T-helper 9 cell (primary cell): Measurements from ENCODE around the gene KBTBD2.
"Not testable (repeated sequence)": the region's sequence is repeated elsewhere in the genome, so short reads cannot be mapped to it uniquely, and the experiment has no call there.

ENCODE experiments used
- DNase-seq: peaks from one replicate; pipeline ENCODE4 v3.0.0-alpha.2; 2020

KBTBD2 gene

GRCh38 chr7:32848655-32849054 is 42.9 kb downstream of the KBTBD2 start:
- not testable (repeated sequence) for DNase-seq

GRCh38 chr7:32846630-32847225 is 44.8 kb downstream of the KBTBD2 start:
- peak; percentile 93 for DNase-seq

GRCh38 chr7:32844748-32845147 is 46.8 kb downstream of the KBTBD2 start:
- not testable (repeated sequence) for DNase-seq

- not testable (repeated sequence) for DNase-seq
These were observed 47.8 kb downstream of the KBTBD2 start for GRCh38 chr7:32843763-32844162.

- DNase-seq, result not testable (repeated sequence)
These were observed 51.7 kb downstream of the KBTBD2 start for GRCh38 chr7:32839846-32840245.

GRCh38 chr7:32828996-32829752 is 62.4 kb downstream of the KBTBD2 start:
- not testable (repeated sequence) for DNase-seq
